ENCODE results near the gene RTBDN.

Gene RTBDN

GRCh38 chr19:12840091-12841079 is 6.0 kb upstream of the RTBDN start:
- TF ChIP-seq GATA3 (IDR thresholded peaks at IDR 0.05; ENCODE audit: low read depth, low read length): no peak
- TF ChIP-seq GATA2 (IDR thresholded peaks at IDR 0.05; ENCODE audit: low read depth, low read length): no peak

DNA sequence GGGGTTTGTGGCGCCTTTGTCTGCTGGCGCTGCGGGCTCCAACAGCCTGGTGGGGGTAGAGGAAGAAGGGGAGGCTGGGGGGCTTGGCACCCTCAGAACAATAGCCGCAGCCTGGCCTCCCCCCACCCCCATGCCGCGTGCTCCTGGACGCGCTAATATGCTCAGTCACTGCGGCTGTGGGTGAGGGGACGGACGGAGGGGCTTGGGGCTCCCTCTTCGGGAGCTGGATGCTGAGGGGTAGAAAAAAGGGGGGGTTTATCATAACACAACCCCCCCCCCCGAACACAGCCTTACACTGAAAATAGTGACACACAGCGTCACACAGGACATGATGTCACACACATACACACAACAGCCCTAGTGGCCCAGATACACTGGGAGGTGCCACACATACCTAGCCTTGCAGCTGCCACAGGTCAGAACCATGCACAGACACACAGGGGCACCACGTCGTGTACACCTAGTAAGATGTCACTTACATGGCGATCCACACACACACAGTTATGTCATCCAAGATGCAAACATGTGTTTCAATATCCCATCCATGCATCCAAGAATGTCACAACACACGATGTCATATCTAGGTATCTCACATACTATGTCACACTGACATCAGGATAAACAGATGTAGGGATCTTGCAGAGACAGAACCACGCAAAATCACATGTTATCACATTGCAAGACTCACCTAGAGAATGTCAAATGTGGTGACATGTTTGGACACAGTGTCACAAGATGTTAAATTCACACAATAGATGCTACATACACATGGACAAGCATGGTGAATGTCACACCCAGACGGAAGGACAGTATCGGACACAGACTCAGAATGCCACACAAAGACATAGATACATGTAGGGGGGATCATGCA is 4.7 kb upstream of the RTBDN start:
- TF ChIP-seq GATA3 (IDR thresholded peaks at IDR 0.05; ENCODE audit: low read depth, low read length): no peak
- no peak for TF ChIP-seq GATA2 (IDR thresholded peaks at IDR 0.05; ENCODE audit: low read depth, low read length)

- TF ChIP-seq GATA2 (IDR thresholded peaks at IDR 0.05; ENCODE audit: low read depth, low read length) (no peak), GATA3 (IDR thresholded peaks at IDR 0.05; ENCODE audit: low read depth, low read length) (no peak)
These were observed 4.0 kb upstream of the RTBDN start, which contains the start of gene MAST1 for GRCh38 chr19:12838182-12838885. MAST1 (plus strand) TSS chr19:12838515; CDS start chr19:12838573, 58 bp downstream.

- TF ChIP-seq GATA3 (IDR thresholded peaks at IDR 0.05; ENCODE audit: low read depth, low read length) (no peak), GATA2 (IDR thresholded peaks at IDR 0.05; ENCODE audit: low read depth, low read length) (no peak)
These were observed 2.8 kb upstream of the RTBDN start for GRCh38 chr19:12837225-12837624.

- TF ChIP-seq GATA2 (IDR thresholded peaks at IDR 0.05; ENCODE audit: low read depth, low read length) (no peak), GATA3 (IDR thresholded peaks at IDR 0.05; ENCODE audit: low read depth, low read length) (no peak)
These were observed 2.1 kb upstream of the RTBDN start for GRCh38 chr19:12836529-12836863.

DNA sequence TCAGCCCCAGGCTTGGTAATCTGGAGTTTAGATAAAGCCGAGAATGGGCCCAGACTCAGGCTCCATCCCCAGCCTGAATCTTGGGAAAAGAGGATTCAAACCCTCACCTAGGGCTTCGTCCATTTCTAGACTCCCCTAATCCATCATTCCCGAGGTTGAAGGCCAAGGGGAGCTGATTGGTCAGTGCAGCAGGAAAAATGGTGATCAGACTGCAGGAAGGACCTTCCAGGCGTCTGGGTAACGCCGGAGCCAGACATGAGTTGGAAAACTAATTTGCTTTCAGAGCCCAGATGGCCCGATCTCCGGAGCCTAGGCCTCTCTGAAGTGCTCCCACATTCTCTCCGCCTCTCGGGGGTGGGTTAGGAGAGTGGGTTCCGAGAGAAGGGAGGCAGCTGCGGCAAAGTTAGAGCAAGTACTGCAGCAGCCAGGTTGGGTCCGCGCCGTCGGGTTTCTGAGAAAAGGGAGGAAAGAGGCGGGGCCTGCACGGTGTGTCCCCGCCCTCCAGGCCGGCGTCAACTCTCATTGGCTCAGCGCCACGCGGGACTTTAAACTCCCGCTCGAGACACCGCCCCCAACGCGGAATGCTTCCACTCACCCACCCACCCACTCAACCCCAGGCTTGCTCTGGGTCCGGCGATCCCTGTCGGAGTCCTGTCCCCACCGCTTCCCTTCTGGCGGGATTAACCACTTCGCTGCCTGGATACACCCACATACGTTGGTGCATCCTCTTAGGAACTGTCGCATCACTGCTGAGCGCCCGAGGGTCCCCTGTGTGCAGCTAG is 788 bp upstream of the RTBDN start:
- TF ChIP-seq GATA2 (IDR thresholded peaks at IDR 0.05; ENCODE audit: low read depth, low read length) (no peak), GATA3 (IDR thresholded peaks at IDR 0.05; ENCODE audit: low read depth, low read length) (no peak)

GRCh38 chr19:12833738-12834565 is 427 bp downstream of the RTBDN start:
- TF ChIP-seq GATA2 (IDR thresholded peaks at IDR 0.05; ENCODE audit: low read depth, low read length) (no peak), GATA3 (IDR thresholded peaks at IDR 0.05; ENCODE audit: low read depth, low read length) (no peak)

DNA sequence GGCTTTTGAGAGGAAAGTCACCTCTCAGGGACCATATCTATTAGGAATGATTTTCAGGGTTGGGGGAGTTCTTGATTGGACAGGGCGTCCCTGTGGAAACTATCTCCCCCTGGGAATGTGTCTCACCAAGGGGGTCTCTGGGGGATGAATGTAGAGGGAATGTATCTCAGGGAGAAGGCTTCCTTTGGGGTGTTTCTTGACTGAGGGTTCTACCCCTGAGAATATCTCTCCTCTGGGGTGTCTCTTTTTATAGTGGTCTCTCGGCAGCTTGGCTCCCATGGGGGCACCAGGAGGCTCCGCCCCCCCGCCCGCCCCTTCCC is 1.0 kb downstream of the RTBDN start:
- TF ChIP-seq GATA2 (IDR thresholded peaks at IDR 0.05; ENCODE audit: low read depth, low read length) (no peak), GATA3 (IDR thresholded peaks at IDR 0.05; ENCODE audit: low read depth, low read length) (no peak)

- TF ChIP-seq GATA3 (IDR thresholded peaks at IDR 0.05; ENCODE audit: low read depth, low read length): no peak
- TF ChIP-seq GATA2 (IDR thresholded peaks at IDR 0.05; ENCODE audit: low read depth, low read length): peak; percentile 75
These were observed 5.9 kb downstream of the RTBDN start for GRCh38 chr19:12828494-12828893.

- TF ChIP-seq GATA2 (IDR thresholded peaks at IDR 0.05; ENCODE audit: low read depth, low read length) (no peak), GATA3 (IDR thresholded peaks at IDR 0.05; ENCODE audit: low read depth, low read length) (no peak)
These were observed 8.9 kb downstream of the RTBDN start for GRCh38 chr19:12825254-12826131.

DNA sequence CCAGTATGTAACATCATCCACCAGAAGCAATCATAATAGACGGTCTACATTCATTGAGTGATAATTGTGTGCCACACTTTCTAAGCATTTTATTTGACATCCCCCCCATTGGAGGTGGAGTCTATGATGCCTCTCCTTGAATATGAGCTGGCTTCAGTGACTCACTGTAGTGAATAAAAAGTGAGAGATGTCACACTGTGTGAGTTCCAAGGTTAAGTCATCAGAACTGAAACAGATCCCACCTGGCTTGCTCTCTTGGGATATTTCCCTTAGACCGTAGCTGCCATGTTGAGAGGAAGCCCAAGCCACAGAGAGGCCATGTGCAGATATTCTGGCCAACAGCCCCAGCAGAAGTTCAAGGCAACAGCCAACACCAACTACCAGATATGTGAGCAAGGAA is 12.6 kb downstream of the RTBDN start:
- TF ChIP-seq GATA3 (IDR thresholded peaks at IDR 0.05; ENCODE audit: low read depth, low read length) (no peak), GATA2 (IDR thresholded peaks at IDR 0.05; ENCODE audit: low read depth, low read length) (no peak)

- TF ChIP-seq GATA3 (IDR thresholded peaks at IDR 0.05; ENCODE audit: low read depth, low read length) (no peak), GATA2 (IDR thresholded peaks at IDR 0.05; ENCODE audit: low read depth, low read length) (no peak)
These were observed 19.3 kb downstream of the RTBDN start for GRCh38 chr19:12815088-12815487.

Measured in SH-SY5Y (cell line).